GM12865 (cell line): ENCODE measurements around the gene SCNN1A.

Experiments used
- DNase-seq: peaks from one replicate; pipeline ENCODE4 v3.0.0; 2010; ENCODE audit warnings: low read depth
- H3K4me3 ChIP-seq: 2 replicates; pipeline ENCODE4 v1.5.1; 2011; ENCODE audit warnings: mild to moderate bottlenecking, low read depth, low read length, control low read depth
- CTCF ChIP-seq: IDR thresholded peaks from 2 replicates; pipeline ENCODE4 v1.5.1; 2011; ENCODE audit warnings: low read length, control low read depth, low read depth, inconsistent platforms; ENCODE audit not compliant: insufficient read depth; ENCODE audit errors: missing control alignments

Gene SCNN1A

GRCh38 chr12:6361834-6362233 lies 13.5 kb downstream of the SCNN1A start:
- no peak for DNase-seq
- H3K4me3 ChIP-seq, result no peak overlapping the region
- no peak for TF ChIP-seq CTCF

GRCh38 chr12:6360578-6361490 lies 14.5 kb downstream of the SCNN1A start:
- DNase-seq, result no peak
- TF ChIP-seq CTCF, result no peak
- H3K4me3 ChIP-seq, result no peak overlapping the region

GRCh38 chr12:6360080-6360571 lies 15.2 kb downstream of the SCNN1A start:
- H3K4me3 ChIP-seq, result no peak overlapping the region
- no peak for TF ChIP-seq CTCF
- no peak for DNase-seq

GRCh38 chr12:6358881-6359280 lies 16.5 kb downstream of the SCNN1A start:
- no peak overlapping the region for H3K4me3 ChIP-seq
- no peak for TF ChIP-seq CTCF
- DNase-seq, result no peak

DNA sequence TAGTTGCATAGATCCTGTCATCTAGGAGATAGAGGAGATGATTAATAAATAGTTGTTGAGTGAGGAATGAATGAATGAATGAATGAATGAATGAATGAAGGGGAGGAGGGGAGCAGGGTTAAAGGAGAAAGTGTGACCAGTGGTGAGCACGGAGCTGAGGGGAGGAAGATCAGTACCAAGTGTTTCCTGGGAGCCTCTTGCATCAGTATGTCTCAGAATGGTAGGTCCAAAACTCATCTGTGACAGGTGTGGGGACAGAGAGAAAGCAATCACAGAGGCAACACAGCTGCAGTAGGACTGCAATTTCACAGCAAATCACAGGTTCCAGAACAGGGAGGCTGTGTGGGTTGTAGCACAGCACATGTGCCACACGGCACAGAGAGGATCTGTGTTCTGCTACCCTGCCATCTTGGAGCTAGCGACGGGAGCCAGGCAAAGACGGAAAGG lies 19.0 kb downstream of the SCNN1A start:
- no peak for DNase-seq
- TF ChIP-seq CTCF, result no peak
- H3K4me3 ChIP-seq, result no peak overlapping the region

GRCh38 chr12:6355491-6356373 lies 19.6 kb downstream of the SCNN1A start:
- DNase-seq, result no peak
- TF ChIP-seq CTCF, result no peak
- no peak overlapping the region for H3K4me3 ChIP-seq
